Right lung (tissue), 5 donors: ENCODE data around the gene FLII. TPM values are rescaled to one million over a fixed set of nuclear protein-coding genes. Genes with fewer than 3 reads are reported as not detected.
"Not testable (repeated sequence)": the region's sequence is repeated elsewhere in the genome, so short reads cannot be mapped to it uniquely, and the experiment has no call there.

Experiments
- DNase-seq, 2 donors: peaks; one replicate each; pipeline ENCODE4 v3.0.0-alpha.2; 2013
- polyA plus RNA-seq, 5 donors: library from polyadenylated mRNA; unstranded; fragments of 120-200 nt; gene quantifications; one replicate each; pipeline versions ENCODE4 v1.2.1 to v1.2.3, GENCODE V29; 2013; ENCODE audit warnings: inconsistent platforms in 1 of 5, low replicate concordance in 1 of 5; ENCODE audit not compliant: insufficient read length in 5 of 5, insufficient read depth in 1 of 5

The FLII gene
- polyA plus RNA-seq, 5 donors = 104 to 163 (median 131) TPM

DNA sequence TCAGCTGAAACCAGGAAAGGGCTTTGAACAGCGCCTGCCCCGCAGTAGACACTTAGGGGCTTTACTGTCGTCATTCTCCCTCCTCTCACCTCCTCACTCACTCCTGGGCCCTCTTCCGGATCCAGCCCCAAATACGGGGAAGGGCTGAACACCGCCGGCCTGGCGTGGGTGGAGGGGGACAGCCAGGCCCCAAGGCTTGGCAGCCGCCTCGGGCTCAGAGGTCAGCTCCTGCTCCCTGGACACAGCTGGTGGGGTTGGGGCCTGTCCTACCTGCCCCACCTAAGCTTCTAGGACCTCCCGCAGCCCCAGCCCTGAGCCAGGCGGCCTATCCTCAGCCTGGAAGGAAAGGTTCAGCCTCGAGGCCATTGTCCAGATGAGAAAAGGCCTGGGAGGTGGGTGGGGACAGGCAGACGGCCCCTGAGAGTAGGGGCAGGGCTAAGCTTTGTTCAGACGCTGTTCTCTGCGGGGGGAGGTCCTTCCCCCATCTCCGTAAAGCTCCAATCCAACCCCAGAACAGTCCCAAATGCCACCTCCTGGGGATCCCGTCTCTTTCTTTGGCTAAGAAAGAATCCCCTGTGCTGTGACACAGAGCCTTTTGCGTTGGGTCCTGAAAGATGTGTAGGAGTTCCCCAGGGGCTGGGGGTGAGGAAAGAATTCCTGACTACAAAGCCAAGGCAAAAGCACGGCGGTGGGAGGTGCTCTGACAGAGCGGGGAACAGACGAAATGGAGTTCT, 34.0 kb downstream of the FLII start:
- DNase-seq = peak; percentile 31 to 45

DNA sequence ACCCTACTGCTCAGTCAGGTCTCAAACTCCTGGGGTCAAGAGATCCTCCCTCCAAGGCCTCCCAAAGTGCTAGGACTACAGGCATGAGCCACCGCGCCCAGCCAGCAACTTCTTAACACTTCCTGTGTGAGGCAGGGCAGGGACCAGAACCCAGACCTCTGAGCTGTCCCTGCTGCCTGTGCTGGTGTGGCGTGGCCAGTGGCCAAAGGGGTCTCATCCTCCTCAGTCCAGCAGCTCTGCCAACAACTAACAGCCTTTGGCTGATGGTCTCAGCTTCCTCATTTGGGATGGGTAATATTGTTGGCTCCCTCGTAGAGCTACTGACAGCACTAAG, 34.5 kb downstream of the FLII start:
- no peak for DNase-seq

DNA sequence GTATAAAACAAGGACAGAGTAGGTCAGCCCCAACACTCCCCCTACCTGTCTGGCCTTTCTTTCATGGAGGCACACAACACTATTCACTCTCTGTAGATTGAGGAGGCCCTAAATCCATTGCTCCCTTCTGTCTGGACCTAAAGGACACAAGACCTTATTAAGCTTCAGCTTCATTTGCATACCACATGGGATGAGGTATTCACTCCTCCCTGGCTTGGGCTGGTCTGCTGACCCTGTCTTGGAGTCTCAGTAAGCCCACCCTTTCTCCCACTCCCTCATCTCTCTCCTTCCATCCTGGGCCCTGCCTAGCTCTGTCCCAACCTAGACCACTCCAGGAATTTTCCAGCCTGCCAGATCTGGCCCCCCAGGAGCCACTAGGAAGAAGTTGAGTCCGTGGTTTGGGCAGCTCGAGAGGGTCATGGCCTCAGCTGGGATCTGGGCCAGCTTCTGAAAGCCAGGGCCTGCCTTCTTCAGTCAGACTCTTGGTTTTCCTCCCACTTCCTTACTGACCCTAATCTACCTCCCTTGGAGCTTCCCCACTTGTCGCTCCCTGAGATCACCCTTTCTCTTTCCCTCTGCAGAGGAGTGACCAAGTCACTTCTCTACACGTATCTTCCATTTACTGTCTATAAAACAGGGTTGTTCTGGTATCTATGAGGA, 39.7 kb downstream of the FLII start:
- DNase-seq = peak; percentile 23 to 36

DNA sequence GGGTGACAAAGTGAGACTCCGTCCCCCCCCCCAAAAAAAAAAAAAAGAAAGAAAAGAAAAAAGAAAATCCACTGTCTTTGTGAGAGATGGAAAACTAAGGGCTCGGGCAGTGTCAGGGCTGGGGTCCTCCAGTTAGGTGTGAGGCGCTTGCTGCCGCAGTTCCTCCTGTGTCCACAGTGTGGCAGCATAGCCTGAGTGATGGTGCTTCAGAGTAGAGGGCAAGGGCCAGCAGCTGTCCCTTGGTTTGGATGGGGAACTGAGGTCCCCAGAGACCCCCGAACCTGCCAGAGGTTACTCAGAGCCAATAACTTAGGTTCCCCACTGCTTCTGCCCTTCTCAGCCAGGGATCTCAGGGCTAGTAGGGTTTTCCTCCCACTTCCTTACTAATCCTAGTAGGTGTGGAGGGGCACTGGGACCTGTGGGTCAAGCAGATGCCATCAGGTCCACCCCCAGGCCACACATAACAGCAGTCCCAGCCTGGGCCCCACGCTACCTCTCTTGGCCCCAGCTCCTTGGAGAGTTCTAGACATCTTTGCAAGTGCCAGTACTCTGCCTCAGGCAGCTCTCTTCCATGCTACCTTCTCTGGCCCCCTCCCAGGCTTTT, 41.0 kb downstream of the FLII start:
- DNase-seq = peak; percentile 37 to 46

DNA sequence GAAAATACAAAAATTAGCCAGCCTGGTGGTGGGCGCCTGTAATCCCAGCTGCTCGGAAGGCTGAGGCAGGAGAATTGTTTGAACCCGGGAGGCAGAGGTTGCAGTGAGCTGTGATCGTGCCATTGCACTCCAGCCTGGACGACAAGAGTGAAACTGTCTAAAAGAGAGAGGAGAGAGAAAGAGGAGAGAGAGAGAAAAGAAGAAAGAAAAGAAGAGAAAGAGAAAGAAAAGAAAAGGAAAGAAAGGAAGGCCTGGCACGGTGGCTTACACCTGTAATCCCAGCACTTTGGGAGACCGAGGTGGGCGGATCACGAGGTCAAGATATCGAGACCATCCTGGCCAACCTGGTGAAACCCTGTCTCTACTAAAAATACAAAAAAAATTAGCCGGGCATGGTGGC, 41.6 kb downstream of the FLII start:
- not testable (repeated sequence) for DNase-seq

DNA sequence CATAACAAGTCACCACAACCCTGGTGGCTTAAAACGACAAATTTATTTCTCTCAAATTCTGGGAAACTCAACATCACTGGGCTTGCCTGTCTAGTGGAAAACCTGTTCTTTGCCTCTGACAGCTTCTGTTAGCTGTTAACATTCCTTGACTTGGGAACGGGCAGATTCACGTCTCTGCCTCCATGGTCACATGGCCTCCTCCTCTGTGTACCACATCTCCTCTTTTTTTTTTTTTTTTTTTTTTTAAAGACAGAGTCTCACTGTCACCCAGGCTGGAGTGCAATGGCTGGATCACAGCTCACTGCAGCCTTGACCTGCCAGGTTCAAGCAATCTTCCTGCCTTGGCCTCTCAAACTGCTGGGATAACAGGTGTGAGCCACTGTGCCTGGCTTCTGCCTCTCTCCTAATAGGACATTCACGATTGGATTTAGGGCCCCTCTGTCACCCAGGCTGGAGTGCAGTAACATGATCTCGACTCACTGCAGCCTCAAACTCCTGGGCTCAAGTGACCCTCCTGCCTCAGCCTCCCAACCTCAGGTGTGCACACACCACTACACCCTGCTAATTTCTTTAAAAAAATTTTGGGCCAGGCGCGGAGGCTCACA, 44.8 kb downstream of the FLII start:
- no peak for DNase-seq

DNA sequence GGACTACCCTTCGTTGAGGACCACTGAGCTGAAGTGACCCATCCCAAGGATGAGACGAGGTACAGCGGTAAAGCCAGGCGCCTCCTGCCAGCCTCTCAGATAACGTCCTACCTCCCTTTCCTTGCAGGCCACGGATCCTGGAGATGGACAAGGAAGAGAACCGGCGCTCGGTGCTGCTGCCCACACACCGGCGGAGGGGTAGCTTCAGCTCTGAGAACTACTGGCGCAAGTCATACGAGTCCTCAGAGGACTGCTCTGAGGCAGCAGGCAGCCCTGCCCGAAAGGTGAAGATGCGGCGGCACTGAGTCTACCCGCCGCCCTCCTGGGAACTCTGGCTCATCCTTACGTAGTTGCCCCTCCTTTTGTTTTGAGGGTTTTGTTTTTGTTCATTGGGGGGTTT, 50.4 kb downstream of the FLII start:
- no peak for DNase-seq

DNA sequence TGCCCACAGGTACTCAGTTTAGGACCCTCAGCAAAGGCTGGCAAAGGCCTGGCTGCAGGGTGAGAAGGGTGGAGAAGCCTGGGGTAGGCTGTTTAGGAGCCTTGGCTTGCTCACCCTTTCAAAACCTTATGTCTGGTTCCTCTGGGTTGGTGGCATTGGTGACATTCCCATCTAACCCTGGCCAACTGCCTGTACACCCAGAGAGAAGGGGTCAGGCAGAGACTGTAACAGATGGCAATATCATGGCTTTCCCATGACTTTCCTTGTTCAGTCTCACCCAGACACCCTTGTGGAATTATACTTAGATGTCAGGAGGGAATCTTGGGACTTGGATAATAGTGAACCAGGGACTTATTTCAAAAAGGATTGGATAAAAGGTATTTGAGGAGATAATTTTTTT, 51.6 kb downstream of the FLII start:
- DNase-seq = no peak

DNA sequence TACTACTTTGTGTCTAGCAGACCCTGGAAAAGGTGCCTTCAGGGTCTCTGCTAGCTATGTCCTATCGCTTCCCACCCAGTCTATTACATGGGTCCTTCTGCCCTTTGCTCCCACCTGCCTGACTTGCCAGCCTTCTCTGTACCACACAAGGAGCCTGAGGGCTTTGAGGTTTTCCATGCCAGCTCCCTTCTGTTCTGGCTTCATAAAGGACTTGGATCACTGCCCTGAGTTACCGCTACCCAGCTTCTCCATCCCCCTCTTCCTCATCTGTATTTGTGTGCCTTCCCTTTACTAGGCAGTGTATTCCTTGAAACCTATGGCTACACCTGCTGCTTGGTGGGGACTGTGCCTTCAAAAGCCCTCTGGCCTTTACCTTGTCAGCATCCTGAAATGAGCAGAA, 52.7 kb downstream of the FLII start:
- DNase-seq = no peak

DNA sequence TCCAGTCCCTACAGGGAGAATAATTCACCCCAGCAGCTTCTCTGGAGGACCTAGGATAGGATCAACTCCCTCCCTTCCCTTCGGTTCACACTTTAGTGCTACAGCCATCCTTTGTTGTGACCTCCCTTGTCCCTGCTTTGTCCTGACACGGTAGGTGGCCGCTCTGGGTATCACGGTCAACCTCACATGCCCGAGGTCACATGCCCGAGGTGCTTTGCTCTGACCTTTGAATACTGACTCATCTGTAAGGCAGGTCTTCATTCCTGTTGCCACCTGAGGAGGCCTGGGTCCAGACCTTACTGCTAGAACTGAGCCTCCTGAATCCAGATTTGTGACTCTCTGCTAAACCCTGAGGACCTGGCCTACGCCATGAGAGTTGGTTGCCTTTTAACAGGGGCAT, 55.2 kb downstream of the FLII start:
- DNase-seq = no peak

DNA sequence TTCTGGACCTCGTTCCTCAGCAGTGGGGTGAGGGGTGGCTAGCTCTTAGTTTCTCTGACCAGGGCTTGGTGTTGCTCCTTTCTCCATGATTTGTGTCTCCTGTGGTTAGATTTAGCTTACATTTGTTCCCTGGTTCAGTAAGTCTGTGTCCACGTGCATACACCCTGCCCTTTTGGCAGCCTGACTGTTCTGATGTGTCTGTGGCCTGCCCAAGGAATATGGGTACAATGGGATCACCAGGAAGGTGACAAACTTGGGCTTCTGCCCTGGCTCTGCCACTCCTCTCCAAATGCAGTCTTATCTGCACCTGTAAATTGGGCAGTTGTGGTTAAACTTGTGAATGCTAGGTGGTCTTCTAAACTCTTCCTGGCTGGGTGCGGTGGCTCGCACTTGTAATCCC, 57.4 kb downstream of the FLII start:
- DNase-seq = no peak

DNA sequence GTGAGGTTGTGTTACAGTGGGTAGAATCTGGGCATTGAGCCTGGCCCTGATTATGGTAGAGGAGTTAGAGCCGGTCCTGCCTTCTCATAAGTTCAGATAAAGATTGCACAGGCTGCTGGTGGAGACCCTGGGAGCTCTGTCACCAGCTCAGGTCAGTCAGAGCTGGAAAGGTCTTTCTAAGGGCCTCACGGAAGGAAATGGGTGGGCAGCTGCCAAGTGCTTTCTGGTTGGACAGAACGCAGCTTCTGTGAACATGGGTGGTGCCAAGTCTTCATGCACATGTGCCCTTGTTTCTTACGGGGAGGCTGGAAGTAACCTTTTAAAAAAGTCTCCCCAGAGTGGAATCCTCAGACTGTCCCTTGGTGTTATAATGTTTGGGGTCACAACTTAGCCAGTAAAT, 60.0 kb downstream of the FLII start:
- no peak for DNase-seq

DNA sequence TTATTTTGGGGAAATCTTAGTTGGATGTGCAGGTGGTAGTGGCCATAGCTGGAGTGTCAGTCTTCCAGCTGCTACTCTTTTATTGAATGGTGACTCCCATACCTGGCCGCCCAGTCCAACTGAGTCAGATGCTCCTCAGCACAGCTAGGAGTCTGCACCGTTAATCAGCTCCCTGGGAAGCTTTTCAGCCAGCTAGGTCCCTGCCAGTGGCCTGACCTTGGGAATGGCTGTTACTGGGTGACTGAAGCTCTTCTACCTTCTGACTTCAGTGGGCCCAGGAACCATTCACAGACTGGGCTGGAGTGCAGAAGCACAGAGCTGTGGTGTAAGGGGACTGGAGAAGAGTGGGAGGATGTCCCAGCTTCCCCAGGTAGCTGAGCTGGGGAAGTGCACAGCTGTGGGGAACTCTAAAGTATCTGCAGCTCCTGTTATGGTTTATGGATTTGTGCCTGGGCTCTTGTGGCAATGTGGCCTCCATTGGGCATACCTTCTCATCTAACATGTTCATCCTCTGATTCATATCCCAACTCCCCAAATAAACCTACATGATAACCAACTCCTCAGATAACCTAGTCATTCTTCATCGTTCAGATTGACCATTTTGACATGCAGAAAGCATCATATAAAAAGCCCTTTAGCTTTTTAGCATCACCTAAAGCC, 60.9 kb downstream of the FLII start:
- no peak for DNase-seq

DNA sequence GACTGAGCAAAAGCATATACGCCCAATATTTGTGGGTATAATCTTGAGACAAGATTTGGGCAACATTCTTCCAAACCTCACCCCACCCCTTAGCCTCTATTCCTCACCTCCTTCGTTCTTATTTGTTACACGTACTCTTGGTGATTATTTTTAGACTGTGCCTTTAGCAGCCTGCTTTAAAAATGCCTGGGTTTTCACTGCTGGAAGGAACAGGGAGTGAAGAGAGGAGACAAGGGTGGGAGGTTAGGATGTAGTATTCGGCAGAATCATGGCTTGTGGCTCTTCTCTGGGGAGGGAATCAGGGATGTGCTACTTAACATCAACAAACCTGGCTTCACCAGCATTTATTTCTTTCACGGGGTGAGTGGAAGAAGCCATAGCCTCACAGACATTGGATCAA, 63.3 kb downstream of the FLII start:
- DNase-seq = no peak

Other genes starting within 250 kb of the FLII start
- 10 to 100 TPM; 22.0 to 23.9 (median 22.9) TPM for gene ATPAF2, start 219.6 kb downstream of the FLII start, polyA plus RNA-seq
- gene GID4, start 219.3 kb downstream of the FLII start, polyA plus RNA-seq = 10 to 100 TPM; 12.8 to 14.9 (median 13.1) TPM
- 10 to 100 TPM; 31.4 to 42.0 (median 38.4) TPM for gene DRG2, start 170.8 kb downstream of the FLII start, polyA plus RNA-seq
- gene MYO15A, start 150.0 kb downstream of the FLII start, polyA plus RNA-seq = 1 to 10 TPM; 1.7 to 3.0 (median 2.2) TPM
- gene ALKBH5, start 74.9 kb downstream of the FLII start, polyA plus RNA-seq = 10 to 100 TPM; 46.8 to 75.1 (median 59.2) TPM
- gene LLGL1, start 33.1 kb downstream of the FLII start, polyA plus RNA-seq = 10 to 100 TPM; 25.0 to 39.9 (median 33.3) TPM
- gene MIEF2, start 1.9 kb upstream of the FLII start, polyA plus RNA-seq = 10 to 100 TPM in 3 of 5 donors, 1 to 10 TPM in 2; 7.3 to 12.9 (median 10.3) TPM
- 10 to 100 TPM; 42.6 to 58.6 (median 47.2) TPM for gene TOP3A, start 56.3 kb upstream of the FLII start, polyA plus RNA-seq
- gene SMCR8, start 56.6 kb upstream of the FLII start, polyA plus RNA-seq = 10 to 100 TPM; 10.6 to 14.1 (median 11.7) TPM
- 10 to 100 TPM; 22.3 to 27.9 (median 24.2) TPM for gene SHMT1, start 104.8 kb upstream of the FLII start, polyA plus RNA-seq
- gene EVPLL, start 119.0 kb upstream of the FLII start, polyA plus RNA-seq = under 1 TPM; 0.51 to 0.94 (median 0.85) TPM
- gene LGALS9C, start 218.1 kb upstream of the FLII start, polyA plus RNA-seq = under 1 TPM in 1 of 5 donors, not detected in 4; 0.13 TPM